22Rv1 (cell line): ENCODE measurements around the gene MAST2.

Experiments
- H3K27ac ChIP-seq: fragments of 450-650 bp; 2 replicates; pipeline ENCODE4 v1.5.1; 2017
- CTCF ChIP-seq: fragments of 450-650 bp; IDR thresholded peaks from 2 replicates; pipeline ENCODE4 v1.5.1; 2017; ENCODE audit warnings: mild to moderate bottlenecking
- ZFX ChIP-seq: fragments of 450-650 bp; IDR thresholded peaks from 2 replicates; pipeline ENCODE4 v1.6.1; 2017; ENCODE audit warnings: antibody characterized with exemption, borderline replicate concordance

The MAST2 gene

GRCh38 chr1:45859221-45859620 lies 55.8 kb downstream of the MAST2 start:
- no peak for TF ChIP-seq ZFX
- no peak for TF ChIP-seq CTCF
- no peak overlapping the region for H3K27ac ChIP-seq

- H3K27ac ChIP-seq: no peak overlapping the region
- TF ChIP-seq CTCF (no peak), ZFX (no peak)
Observed at GRCh38 chr1:45862008-45862407, 58.6 kb downstream of the MAST2 start.

- H3K27ac ChIP-seq: peak overlapping the region; percentile 47; the same call in 1 of the 2 replicates
- TF ChIP-seq CTCF (no peak), ZFX (no peak)
Observed at GRCh38 chr1:45863218-45863617, 59.8 kb downstream of the MAST2 start.

- peak overlapping the region; percentile 47 for H3K27ac ChIP-seq
- TF ChIP-seq ZFX (no peak), CTCF (no peak)
Observed at GRCh38 chr1:45864167-45865106, 61.0 kb downstream of the MAST2 start.

- no peak overlapping the region for H3K27ac ChIP-seq
- TF ChIP-seq CTCF (no peak), ZFX (no peak)
Observed at GRCh38 chr1:45867697-45868348, 64.4 kb downstream of the MAST2 start.

GRCh38 chr1:45868861-45869260 lies 65.4 kb downstream of the MAST2 start:
- no peak for TF ChIP-seq ZFX
- TF ChIP-seq CTCF: no peak
- no peak overlapping the region for H3K27ac ChIP-seq

- no peak overlapping the region for H3K27ac ChIP-seq
- TF ChIP-seq CTCF (no peak), ZFX (no peak)
Observed at GRCh38 chr1:45870500-45870899, 67.1 kb downstream of the MAST2 start.

GRCh38 chr1:45872173-45872801 lies 68.9 kb downstream of the MAST2 start:
- peak overlapping the region; percentile 47 for H3K27ac ChIP-seq
